Measurements from ENCODE around the gene LGALS16.

GRCh38 chr19:39637891-39638290 is 17.8 kb upstream of the LGALS16 start:
- TF ChIP-seq CTCF (IDR thresholded peaks at IDR 0.05): no peak
- TF ChIP-seq POLR2A (IDR thresholded peaks at IDR 0.05): no peak
